ENCODE results near the gene CHRD.

GRCh38 chr3:184417619-184418327 lies 37.9 kb downstream of the CHRD start:
- TF ChIP-seq POLR2AphosphoS5 (IDR thresholded peaks at IDR 0.05; ENCODE audit: low read depth, low read length) (no peak), POLR2A (IDR thresholded peaks at IDR 0.05; ENCODE audit: low read depth, low read length) (no peak), TAF1 (IDR thresholded peaks at IDR 0.05; ENCODE audit: low read depth, low read length) (no peak), POU2F2 (IDR thresholded peaks at IDR 0.05; ENCODE audit: low read depth, low read length) (no peak)
